Measurements from ENCODE around the gene TRPC4AP. TPM values are rescaled to one million over a fixed set of nuclear protein-coding genes. Genes with fewer than 3 reads are reported as not detected.

Gene TRPC4AP
- total RNA-seq, 1 donor from 2014 or later: 53.9 TPM

DNA sequence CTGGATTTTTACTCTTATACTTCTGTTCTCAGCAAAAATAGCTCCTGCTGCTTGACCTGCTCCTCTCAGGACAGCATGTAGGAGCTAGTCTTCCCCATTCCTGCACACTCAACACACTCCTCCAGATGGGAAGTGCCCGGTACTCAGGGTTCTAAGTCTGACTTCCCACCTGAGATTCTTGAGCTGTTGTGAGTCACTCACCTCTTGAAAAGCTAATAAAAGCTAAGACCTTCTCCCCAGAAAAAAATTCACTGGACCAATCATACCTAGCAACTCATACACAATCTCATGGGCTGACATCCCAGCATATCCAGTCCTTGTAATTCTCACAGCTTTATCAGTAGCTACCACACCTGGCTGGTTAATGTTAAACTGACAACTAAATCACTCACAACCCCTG, 53.5 kb downstream of the TRPC4AP start:
- Mint-ChIP-seq H3K4me1 (ENCODE audit: low read depth) (peaks cover 12% of the 10 kb centered on the region), H3K27ac (no peak overlapping the region), H3K27me3 (ENCODE audit: insufficient read depth) (no peaks in the 10 kb centered on the region), H3K4me3 (no peak overlapping the region), H3K36me3 (ENCODE audit: low read depth) (peaks cover 22% of the 10 kb centered on the region), H3K9me3 (no peaks in the 10 kb centered on the region)
- DNase-seq (ENCODE audit: low spot score): no peak
- intact Hi-C loops (cut with micrococcal nuclease): no loop called here

DNA sequence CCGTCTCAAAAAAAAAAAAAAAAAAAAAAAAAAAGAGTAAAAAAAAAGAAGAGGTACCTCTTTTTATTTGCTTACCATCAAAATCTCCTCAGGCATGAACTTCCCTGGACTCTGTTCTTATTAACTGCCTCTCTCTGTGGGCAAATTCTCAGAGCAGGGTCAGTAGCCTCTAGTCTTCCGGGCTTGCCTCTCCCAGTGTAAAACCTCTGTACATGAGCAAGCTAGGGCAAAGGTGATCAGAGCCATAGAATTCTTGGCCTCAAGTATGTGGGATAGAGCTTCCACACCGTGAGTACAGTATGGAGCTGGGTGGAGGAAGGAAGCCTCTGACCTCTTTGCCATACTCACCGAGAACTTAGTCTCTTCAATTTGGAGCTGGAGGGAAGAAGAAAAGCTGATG, 58.5 kb downstream of the TRPC4AP start:
- H3K4me1 Mint-ChIP-seq (ENCODE audit: low read depth): peaks cover 8% of the 10 kb centered on the region
- intact Hi-C loops (cut with micrococcal nuclease): no loop called here
- H3K4me3 Mint-ChIP-seq: no peak overlapping the region
- peaks cover 37% of the 10 kb centered on the region for H3K36me3 Mint-ChIP-seq (ENCODE audit: low read depth)
- no peak overlapping the region for H3K27ac Mint-ChIP-seq
- no peak for DNase-seq (ENCODE audit: low spot score)
- H3K9me3 Mint-ChIP-seq: no peaks in the 10 kb centered on the region
- H3K27me3 Mint-ChIP-seq (ENCODE audit: insufficient read depth): no peaks in the 10 kb centered on the region

DNA sequence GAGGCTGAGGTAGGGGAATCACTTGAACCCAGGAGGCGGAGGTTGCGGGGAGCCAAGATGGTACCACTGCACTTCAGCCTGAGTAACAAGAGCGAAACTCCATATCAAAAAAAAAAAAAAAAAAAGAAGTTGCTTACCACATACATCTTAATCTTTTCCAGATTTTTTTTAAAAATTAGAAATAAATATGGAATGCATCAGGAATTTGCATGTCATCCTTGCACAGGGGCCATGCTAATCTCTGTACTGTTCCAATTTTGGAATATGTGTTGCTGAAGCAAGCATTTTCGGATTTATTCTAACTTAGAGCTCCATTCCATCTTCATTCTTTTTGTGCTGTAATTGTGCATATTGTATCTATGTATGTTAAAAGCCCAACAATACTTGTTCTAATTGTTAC, 62.5 kb downstream of the TRPC4AP start:
- no peak overlapping the region for H3K27ac Mint-ChIP-seq
- H3K36me3 Mint-ChIP-seq (ENCODE audit: low read depth): peaks cover 50% of the 10 kb centered on the region

GRCh38 chr20:35027301-35027700, 65.3 kb downstream of the TRPC4AP start:
- Mint-ChIP-seq H3K27ac (no peak overlapping the region), H3K36me3 (ENCODE audit: low read depth) (peaks cover 30% of the 10 kb centered on the region), H3K27me3 (ENCODE audit: insufficient read depth) (no peaks in the 10 kb centered on the region), H3K4me1 (ENCODE audit: low read depth) (no peaks in the 10 kb centered on the region), H3K9me3 (no peaks in the 10 kb centered on the region), H3K4me3 (no peak overlapping the region)
- intact Hi-C loops (cut with micrococcal nuclease): no loop called here
- no peak for DNase-seq (ENCODE audit: low spot score)

More for the DNA sequence above, 62.5 kb downstream of the TRPC4AP start:
- Mint-ChIP-seq H3K9me3 (no peaks in the 10 kb centered on the region), H3K27me3 (ENCODE audit: insufficient read depth) (no peaks in the 10 kb centered on the region), H3K4me1 (ENCODE audit: low read depth) (peaks cover 8% of the 10 kb centered on the region), H3K4me3 (no peak overlapping the region)
- no peak for DNase-seq (ENCODE audit: low spot score)
- intact Hi-C loops (cut with micrococcal nuclease): no loop called here

DNA sequence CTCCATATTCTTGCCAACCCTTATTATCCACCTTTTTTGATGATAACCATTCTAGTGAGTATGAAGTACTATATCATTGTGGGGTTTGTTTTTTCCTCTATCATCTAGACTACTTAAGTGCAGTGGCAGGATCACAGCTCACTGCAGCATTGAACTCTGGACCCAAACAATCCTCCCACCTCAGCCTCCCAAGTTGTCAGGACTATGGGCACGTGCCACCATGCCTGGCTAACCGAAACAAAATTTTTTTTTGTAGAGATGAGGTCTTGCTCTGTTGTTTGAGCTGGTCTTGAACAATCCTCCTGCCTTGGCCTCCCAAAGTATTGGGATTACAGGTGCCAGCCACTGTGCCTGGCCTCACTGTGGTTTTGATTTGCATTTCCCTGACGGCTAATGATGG, 67.5 kb downstream of the TRPC4AP start:
- no peak for DNase-seq (ENCODE audit: low spot score)
- Mint-ChIP-seq H3K4me1 (ENCODE audit: low read depth) (no peaks in the 10 kb centered on the region), H3K27ac (no peak overlapping the region), H3K27me3 (ENCODE audit: insufficient read depth) (no peaks in the 10 kb centered on the region), H3K9me3 (no peaks in the 10 kb centered on the region), H3K36me3 (ENCODE audit: low read depth) (peaks cover 32% of the 10 kb centered on the region), H3K4me3 (no peak overlapping the region)
- intact Hi-C loops (cut with micrococcal nuclease): no loop called here

DNA sequence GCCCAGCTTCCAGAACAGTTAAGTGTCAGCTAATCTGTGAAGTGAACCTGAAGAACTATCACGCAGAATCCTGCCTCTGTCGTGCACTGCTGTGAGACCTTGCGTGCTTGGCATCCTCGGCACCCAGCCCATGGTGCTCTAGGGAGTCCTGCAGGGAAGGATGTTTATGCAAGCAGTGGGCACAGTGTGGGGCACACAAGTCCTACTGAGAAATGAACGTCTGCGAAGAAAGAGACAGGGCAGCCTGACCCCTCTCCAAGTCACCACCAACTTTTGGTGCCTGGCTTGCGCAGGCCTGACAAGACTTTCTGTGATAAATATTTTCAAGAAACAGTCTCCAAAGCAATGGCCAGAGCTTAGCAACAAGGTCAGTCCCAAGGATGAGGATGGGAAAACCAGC, 69.0 kb downstream of the TRPC4AP start:
- Mint-ChIP-seq H3K4me3 (no peak overlapping the region), H3K27me3 (ENCODE audit: insufficient read depth) (no peaks in the 10 kb centered on the region), H3K36me3 (ENCODE audit: low read depth) (peaks cover 32% of the 10 kb centered on the region)

DNA sequence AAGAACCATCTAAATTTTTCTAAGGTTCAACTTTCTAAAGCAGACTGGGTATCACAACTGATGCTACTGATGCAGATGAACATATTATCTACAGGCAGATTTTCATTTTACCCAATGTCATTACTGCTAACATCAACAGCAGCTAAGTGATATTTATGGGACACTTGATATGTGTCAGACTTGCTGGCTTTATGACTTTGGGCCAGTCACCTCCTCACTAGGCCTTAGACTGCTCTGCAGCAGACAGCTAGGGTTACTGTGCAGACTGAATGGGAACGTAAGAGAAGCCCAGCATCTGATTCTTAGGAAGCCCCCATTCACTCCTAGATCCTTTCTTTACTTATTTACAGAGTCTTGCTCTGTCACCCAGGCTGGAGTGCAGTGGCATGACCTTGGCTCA, 70.8 kb downstream of the TRPC4AP start:
- H3K36me3 Mint-ChIP-seq (ENCODE audit: low read depth): peaks cover 19% of the 10 kb centered on the region
- H3K4me1 Mint-ChIP-seq (ENCODE audit: low read depth): no peaks in the 10 kb centered on the region
- no peak for DNase-seq (ENCODE audit: low spot score)
- intact Hi-C loops (cut with micrococcal nuclease): no loop called here
- H3K4me3 Mint-ChIP-seq: no peak overlapping the region
- no peaks in the 10 kb centered on the region for H3K27me3 Mint-ChIP-seq (ENCODE audit: insufficient read depth)
- H3K9me3 Mint-ChIP-seq: no peaks in the 10 kb centered on the region
- no peak overlapping the region for H3K27ac Mint-ChIP-seq

More for the DNA sequence above, 69.0 kb downstream of the TRPC4AP start:
- intact Hi-C loops (cut with micrococcal nuclease): no loop called here
- H3K9me3 Mint-ChIP-seq: no peaks in the 10 kb centered on the region
- H3K27ac Mint-ChIP-seq: no peak overlapping the region
- no peaks in the 10 kb centered on the region for H3K4me1 Mint-ChIP-seq (ENCODE audit: low read depth)
- no peak for DNase-seq (ENCODE audit: low spot score)

DNA sequence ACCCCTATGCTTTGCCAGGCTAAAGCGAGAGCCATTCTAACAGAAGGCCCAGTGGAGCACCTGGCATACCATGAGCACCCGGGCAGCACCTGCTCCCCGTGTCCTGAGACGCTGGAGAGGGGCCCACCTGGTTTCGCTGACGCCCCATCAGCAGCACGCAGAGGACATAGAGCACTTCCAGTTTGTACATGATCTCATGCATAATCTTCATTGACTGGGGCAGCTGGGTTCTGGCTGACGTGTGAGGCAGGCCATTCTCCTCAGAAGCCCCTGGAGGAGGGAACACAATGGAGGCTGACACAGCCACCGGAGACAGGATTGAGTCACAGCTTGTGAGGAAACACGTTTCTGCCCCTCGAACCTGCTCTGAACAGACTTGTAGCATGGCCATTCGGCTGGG, 71.5 kb downstream of the TRPC4AP start:
- H3K27me3 Mint-ChIP-seq (ENCODE audit: insufficient read depth): no peaks in the 10 kb centered on the region
- no peaks in the 10 kb centered on the region for H3K4me1 Mint-ChIP-seq (ENCODE audit: low read depth)
- no peaks in the 10 kb centered on the region for H3K9me3 Mint-ChIP-seq
- H3K36me3 Mint-ChIP-seq (ENCODE audit: low read depth): peaks cover 22% of the 10 kb centered on the region
- DNase-seq (ENCODE audit: low spot score): no peak
- H3K27ac Mint-ChIP-seq: no peak overlapping the region
- intact Hi-C loops (cut with micrococcal nuclease): no loop called here
- no peak overlapping the region for H3K4me3 Mint-ChIP-seq

- DNase-seq (ENCODE audit: low spot score): no peak
- Mint-ChIP-seq H3K9me3 (no peaks in the 10 kb centered on the region), H3K4me1 (ENCODE audit: low read depth) (no peaks in the 10 kb centered on the region), H3K27ac (peak overlapping the region; percentile 5), H3K36me3 (ENCODE audit: low read depth) (peaks cover 28% of the 10 kb centered on the region), H3K27me3 (ENCODE audit: insufficient read depth) (no peaks in the 10 kb centered on the region), H3K4me3 (no peak overlapping the region)
- intact Hi-C loops (cut with micrococcal nuclease): no loop called here
Observed at GRCh38 chr20:35020108-35020928, 72.3 kb downstream of the TRPC4AP start.

- intact Hi-C loops (cut with micrococcal nuclease): no loop called here
- no peaks in the 10 kb centered on the region for H3K27me3 Mint-ChIP-seq (ENCODE audit: insufficient read depth)
- no peak overlapping the region for H3K27ac Mint-ChIP-seq
- H3K4me1 Mint-ChIP-seq (ENCODE audit: low read depth): no peaks in the 10 kb centered on the region
- no peak overlapping the region for H3K4me3 Mint-ChIP-seq
- no peak for DNase-seq (ENCODE audit: low spot score)
- H3K9me3 Mint-ChIP-seq: no peaks in the 10 kb centered on the region
- H3K36me3 Mint-ChIP-seq (ENCODE audit: low read depth): peaks cover 34% of the 10 kb centered on the region
Observed at GRCh38 chr20:35018590-35019371, 73.8 kb downstream of the TRPC4AP start.

DNA sequence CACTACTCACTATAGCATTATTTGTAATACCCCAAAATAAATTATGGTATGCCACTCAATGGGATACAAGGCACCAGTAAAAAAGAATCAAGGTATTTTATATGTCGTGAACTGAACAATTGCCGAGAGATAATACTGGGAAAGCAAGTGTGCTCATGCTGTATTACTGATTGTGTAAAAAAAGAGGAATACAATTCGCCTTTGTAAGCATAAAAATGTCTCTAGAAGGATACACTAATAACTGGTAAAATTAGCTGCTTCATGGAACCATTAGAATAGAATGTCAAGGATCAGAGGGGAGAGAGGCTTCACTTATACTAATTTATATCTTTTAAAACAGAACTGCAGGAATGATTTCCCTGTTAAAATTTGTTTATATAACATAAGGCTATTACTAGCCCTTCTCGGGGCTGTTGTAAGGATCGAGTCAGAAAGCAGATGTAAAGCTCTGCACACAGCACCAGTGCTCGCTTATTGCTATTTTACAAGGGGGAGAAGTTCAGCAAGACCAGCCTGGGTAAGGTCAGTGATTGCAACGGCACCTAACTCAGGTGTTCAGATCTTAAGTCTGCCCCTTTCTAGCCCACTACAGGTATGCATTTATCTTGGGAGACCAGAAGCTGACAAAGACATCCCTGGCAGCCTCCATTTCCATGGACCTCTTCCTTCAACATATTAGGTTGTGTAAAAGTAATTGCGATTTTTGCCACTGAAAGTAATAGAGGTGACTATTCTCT, 75.3 kb downstream of the TRPC4AP start:
- H3K4me3 Mint-ChIP-seq: no peak overlapping the region
- H3K27ac Mint-ChIP-seq: peak overlapping the region; percentile 26
- no peaks in the 10 kb centered on the region for H3K27me3 Mint-ChIP-seq (ENCODE audit: insufficient read depth)
- peaks cover 41% of the 10 kb centered on the region for H3K36me3 Mint-ChIP-seq (ENCODE audit: low read depth)
- no peaks in the 10 kb centered on the region for H3K9me3 Mint-ChIP-seq
- H3K4me1 Mint-ChIP-seq (ENCODE audit: low read depth): no peaks in the 10 kb centered on the region
- DNase-seq (ENCODE audit: low spot score): no peak
- intact Hi-C loops (cut with micrococcal nuclease): no loop called here

DNA sequence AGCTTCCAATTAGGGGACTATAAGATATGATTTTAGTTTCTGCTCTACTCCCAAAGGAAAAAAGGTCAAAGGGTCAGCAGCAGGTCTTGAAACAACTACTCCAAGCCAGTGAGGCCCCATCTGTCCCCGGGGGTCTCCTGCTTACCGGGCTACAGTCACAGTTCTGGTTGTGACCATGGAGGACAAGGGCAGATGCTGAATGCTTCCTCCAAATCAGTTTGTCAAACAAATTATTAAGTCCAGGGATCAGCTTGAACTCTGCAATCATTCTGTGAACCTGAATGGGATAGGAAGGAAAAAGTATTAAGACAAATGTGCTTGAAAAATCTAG, 76.8 kb downstream of the TRPC4AP start:
- no peak overlapping the region for H3K27ac Mint-ChIP-seq

GRCh38 chr20:35014537-35014936, 78.1 kb downstream of the TRPC4AP start:
- Mint-ChIP-seq H3K36me3 (ENCODE audit: low read depth) (peaks cover 37% of the 10 kb centered on the region), H3K9me3 (no peaks in the 10 kb centered on the region), H3K4me3 (no peak overlapping the region), H3K27ac (no peak overlapping the region), H3K27me3 (ENCODE audit: insufficient read depth) (no peaks in the 10 kb centered on the region), H3K4me1 (ENCODE audit: low read depth) (peaks cover 15% of the 10 kb centered on the region)
- intact Hi-C loops (cut with micrococcal nuclease): no loop called here
- DNase-seq (ENCODE audit: low spot score): no peak

More for the DNA sequence above, 76.8 kb downstream of the TRPC4AP start:
- H3K36me3 Mint-ChIP-seq (ENCODE audit: low read depth): peaks cover 41% of the 10 kb centered on the region
- DNase-seq (ENCODE audit: low spot score): no peak
- intact Hi-C loops (cut with micrococcal nuclease): no loop called here
- no peak overlapping the region for H3K4me3 Mint-ChIP-seq
- H3K9me3 Mint-ChIP-seq: no peaks in the 10 kb centered on the region
- peaks cover 8% of the 10 kb centered on the region for H3K4me1 Mint-ChIP-seq (ENCODE audit: low read depth)
- no peaks in the 10 kb centered on the region for H3K27me3 Mint-ChIP-seq (ENCODE audit: insufficient read depth)
